Ishikawa (cell line): ENCODE data around the gene HRC.

Experiments used
- CEBPB ChIP-seq: IDR thresholded peaks from 2 replicates; pipeline ENCODE4 v1.6.1; 2012
- CREB1 ChIP-seq: IDR thresholded peaks from 2 replicates; pipeline ENCODE4 v1.6.1; 2012; ENCODE audit warnings: low read depth
- EGR1 ChIP-seq: IDR thresholded peaks from 2 replicates; pipeline ENCODE4 v1.6.1; 2012
- EP300 ChIP-seq: IDR thresholded peaks from 2 replicates; pipeline ENCODE4 v1.6.1; 2012; ENCODE audit warnings: borderline replicate concordance
- FOXM1 ChIP-seq: IDR thresholded peaks from 2 replicates; pipeline ENCODE4 v1.6.1; 2012; ENCODE audit warnings: low read depth, borderline replicate concordance
- NFIC ChIP-seq: IDR thresholded peaks from 2 replicates; pipeline ENCODE4 v1.6.1; 2012
- RAD21 ChIP-seq: IDR thresholded peaks from 2 replicates; pipeline ENCODE4 v1.6.1; 2012; ENCODE audit warnings: low read depth
- TAF1 ChIP-seq: IDR thresholded peaks from 2 replicates; pipeline ENCODE4 v1.6.1; 2012; ENCODE audit warnings: low read depth, mild to moderate bottlenecking
- TCF12 ChIP-seq: IDR thresholded peaks from 2 replicates; pipeline ENCODE4 v1.6.1; 2012; ENCODE audit warnings: low read depth
- TEAD4 ChIP-seq: IDR thresholded peaks from 2 replicates; pipeline ENCODE4 v1.6.1; 2012
- YY1 ChIP-seq: IDR thresholded peaks from 2 replicates; pipeline ENCODE4 v1.6.1; 2012; ENCODE audit warnings: low read depth
- ZBTB7A ChIP-seq: IDR thresholded peaks from 2 replicates; pipeline ENCODE4 v1.6.1; 2012; ENCODE audit warnings: low read depth
- TF ChIP-seq, protein P1 (sequence below): IDR thresholded peaks from 2 replicates; pipeline ENCODE4 v1.6.1; 2012; ENCODE audit warnings: low read depth, mild to moderate bottlenecking
- TF ChIP-seq, protein P2 (sequence below): IDR thresholded peaks from 2 replicates; pipeline ENCODE4 v1.6.1; 2012
- TF ChIP-seq, protein P3 (sequence below): IDR thresholded peaks from 2 replicates; pipeline ENCODE4 v1.6.1; 2012

Gene HRC

DNA sequence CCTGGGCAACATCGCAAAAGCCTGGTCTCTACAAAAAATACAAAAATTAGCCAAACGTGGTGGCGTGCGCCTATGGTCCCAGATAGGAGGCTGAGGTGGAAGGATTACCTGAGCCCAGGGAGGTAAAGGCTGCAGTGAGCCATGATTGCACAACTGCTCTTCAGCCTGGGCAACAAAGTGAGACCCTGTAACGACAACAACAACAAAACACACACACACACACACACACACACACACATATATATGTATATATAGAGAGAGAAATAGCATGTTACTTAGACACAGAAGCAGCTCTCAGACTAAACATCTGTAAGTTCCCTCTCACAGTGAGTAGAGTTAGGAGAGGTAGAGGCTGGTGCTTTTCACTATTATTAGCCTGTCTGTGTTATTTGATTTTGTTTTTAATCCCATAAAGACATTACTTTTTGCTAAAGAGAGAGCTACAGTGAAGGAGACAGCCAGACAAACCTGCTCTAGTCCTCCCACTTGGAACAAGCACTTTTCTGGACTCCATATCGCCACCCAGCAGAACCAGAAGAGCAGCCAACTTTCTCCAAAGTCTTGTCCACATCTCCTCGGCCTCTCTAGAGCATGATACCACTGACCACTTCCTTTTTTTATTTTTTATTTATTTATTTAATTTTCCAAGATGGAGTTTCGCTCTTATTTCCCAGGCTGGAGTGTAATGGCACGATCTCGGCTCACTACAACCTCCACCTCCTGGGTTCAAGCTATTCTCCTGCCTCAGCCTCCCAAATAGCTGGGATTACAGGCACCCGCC, 43.8 kb downstream of the HRC start:
- TF ChIP-seq, protein P1, sequence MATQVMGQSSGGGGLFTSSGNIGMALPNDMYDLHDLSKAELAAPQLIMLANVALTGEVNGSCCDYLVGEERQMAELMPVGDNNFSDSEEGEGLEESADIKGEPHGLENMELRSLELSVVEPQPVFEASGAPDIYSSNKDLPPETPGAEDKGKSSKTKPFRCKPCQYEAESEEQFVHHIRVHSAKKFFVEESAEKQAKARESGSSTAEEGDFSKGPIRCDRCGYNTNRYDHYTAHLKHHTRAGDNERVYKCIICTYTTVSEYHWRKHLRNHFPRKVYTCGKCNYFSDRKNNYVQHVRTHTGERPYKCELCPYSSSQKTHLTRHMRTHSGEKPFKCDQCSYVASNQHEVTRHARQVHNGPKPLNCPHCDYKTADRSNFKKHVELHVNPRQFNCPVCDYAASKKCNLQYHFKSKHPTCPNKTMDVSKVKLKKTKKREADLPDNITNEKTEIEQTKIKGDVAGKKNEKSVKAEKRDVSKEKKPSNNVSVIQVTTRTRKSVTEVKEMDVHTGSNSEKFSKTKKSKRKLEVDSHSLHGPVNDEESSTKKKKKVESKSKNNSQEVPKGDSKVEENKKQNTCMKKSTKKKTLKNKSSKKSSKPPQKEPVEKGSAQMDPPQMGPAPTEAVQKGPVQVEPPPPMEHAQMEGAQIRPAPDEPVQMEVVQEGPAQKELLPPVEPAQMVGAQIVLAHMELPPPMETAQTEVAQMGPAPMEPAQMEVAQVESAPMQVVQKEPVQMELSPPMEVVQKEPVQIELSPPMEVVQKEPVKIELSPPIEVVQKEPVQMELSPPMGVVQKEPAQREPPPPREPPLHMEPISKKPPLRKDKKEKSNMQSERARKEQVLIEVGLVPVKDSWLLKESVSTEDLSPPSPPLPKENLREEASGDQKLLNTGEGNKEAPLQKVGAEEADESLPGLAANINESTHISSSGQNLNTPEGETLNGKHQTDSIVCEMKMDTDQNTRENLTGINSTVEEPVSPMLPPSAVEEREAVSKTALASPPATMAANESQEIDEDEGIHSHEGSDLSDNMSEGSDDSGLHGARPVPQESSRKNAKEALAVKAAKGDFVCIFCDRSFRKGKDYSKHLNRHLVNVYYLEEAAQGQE, result no peak
- TF ChIP-seq CREB1 (no peak), EGR1 (no peak), CEBPB (no peak; the same call in 1 of the 2 replicates), FOXM1 (no peak)

DNA sequence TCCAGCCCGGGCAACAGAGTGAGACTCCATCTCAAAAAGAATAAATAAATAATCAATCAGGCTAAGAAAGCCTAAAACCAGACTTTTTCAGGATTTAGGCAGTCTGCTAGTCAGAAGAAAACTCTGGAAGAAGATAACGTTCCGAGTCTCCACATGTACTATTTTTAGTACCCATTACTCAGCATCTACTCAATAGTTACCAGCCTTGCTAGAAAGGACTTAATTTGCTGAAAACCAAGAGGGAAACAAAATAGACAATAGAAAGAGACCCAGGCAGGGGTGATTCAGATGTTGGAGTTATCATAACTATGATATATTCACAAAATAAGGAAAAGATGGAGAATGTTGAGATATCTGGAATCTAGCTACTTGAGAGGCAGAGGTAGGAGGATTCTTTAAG, 44.6 kb downstream of the HRC start:
- TF ChIP-seq, protein P2, sequence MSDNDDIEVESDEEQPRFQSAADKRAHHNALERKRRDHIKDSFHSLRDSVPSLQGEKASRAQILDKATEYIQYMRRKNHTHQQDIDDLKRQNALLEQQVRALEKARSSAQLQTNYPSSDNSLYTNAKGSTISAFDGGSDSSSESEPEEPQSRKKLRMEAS, result no peak
- no peak for TF ChIP-seq TCF12
- TF ChIP-seq EP300, result no peak
- TF ChIP-seq EGR1, result no peak
- no peak for TF ChIP-seq YY1

DNA sequence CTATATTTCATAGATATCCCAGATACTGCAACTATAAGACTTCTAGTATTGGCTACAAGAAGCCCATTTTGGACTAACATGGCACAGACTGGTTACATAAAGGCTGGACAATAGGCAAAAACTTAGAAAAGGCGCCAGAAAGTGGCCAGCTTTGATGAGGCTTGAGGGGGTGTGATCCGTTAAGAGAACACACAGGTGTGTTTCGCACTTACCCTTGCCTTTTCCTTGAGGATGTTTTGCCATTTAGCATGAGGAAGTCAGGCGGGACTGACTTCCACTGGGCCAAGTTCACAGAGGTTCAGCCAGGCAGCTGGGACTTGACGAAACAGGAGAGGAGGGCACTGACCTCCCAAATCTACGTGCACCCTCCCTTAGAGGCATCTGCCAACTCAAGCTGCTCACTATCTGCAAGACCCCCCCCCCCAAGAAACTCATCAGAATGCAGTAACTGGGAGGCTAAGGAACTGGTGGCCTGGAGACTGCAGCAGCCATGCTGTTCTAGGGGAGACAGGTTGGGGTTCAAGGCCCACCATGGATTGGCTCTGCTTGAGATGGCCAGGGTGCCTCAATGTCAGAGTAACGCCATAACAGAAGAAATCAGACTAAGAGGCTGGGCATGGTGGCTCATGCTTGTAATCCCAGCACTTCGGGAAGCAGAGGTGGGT, 45.5 kb downstream of the HRC start:
- TF ChIP-seq EGR1, result no peak
- no peak for TF ChIP-seq ZBTB7A
- TF ChIP-seq, protein P3, sequence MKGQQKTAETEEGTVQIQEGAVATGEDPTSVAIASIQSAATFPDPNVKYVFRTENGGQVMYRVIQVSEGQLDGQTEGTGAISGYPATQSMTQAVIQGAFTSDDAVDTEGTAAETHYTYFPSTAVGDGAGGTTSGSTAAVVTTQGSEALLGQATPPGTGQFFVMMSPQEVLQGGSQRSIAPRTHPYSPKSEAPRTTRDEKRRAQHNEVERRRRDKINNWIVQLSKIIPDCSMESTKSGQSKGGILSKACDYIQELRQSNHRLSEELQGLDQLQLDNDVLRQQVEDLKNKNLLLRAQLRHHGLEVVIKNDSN, result no peak
- TF ChIP-seq TAF1, result no peak
- no peak for TF ChIP-seq YY1
- TF ChIP-seq, protein P1, result no peak
- TF ChIP-seq RAD21, result no peak
- TF ChIP-seq CREB1, result no peak
- TF ChIP-seq TEAD4, result no peak

DNA sequence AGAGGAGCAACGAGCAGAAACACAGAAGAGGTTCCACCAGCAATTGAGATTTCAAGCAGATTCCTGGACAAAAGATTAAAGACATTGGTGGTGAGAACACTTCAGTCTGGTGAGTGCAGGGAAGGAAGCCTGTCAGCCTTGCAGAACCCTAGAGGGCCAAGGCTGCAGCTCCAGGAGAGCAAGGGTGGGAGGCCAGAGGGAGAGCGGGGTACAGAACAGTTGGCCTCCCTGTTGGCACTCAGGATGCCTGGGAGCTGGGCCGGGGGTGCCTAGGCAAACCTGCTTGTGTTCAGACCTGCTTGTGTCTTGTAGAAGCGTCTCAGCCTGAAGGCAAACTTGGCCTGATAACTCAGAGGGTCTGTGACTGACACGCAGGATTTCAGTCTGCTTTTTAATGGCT, 46.1 kb downstream of the HRC start:
- no peak for TF ChIP-seq FOXM1
- TF ChIP-seq, protein P2, result no peak
- no peak for TF ChIP-seq RAD21
- no peak for TF ChIP-seq YY1
- no peak for TF ChIP-seq EP300
- TF ChIP-seq TCF12, result no peak
- TF ChIP-seq, protein P1, result no peak
- TF ChIP-seq CREB1, result no peak
- TF ChIP-seq NFIC, result no peak
- no peak for TF ChIP-seq EGR1
- no peak for TF ChIP-seq TAF1
- TF ChIP-seq CEBPB, result no peak
- no peak for TF ChIP-seq TEAD4
- no peak for TF ChIP-seq ZBTB7A
- TF ChIP-seq, protein P3, result no peak
